NAMALWA (cell line): ENCODE data around the gene RAB32.

Experiments
- DNase-seq: peaks from one replicate; pipeline ENCODE4 v3.0.0-alpha.2; 2015; ENCODE audit warnings: low spot score

RAB32 gene

GRCh38 chr6:146583966-146584365 lies 40.3 kb downstream of the RAB32 start:
- no peak for DNase-seq

GRCh38 chr6:146587459-146587858 lies 43.8 kb downstream of the RAB32 start:
- DNase-seq: no peak

- no peak for DNase-seq
Observed at GRCh38 chr6:146590492-146590891, 46.9 kb downstream of the RAB32 start.

- no peak for DNase-seq
Observed at GRCh38 chr6:146592451-146592850, 48.8 kb downstream of the RAB32 start.

GRCh38 chr6:146593986-146594385 lies 50.4 kb downstream of the RAB32 start:
- DNase-seq: no peak

GRCh38 chr6:146594495-146594894 lies 50.9 kb downstream of the RAB32 start:
- no peak for DNase-seq

- peak; percentile 25 for DNase-seq
Observed at GRCh38 chr6:146595972-146596731, 52.5 kb downstream of the RAB32 start.

DNA sequence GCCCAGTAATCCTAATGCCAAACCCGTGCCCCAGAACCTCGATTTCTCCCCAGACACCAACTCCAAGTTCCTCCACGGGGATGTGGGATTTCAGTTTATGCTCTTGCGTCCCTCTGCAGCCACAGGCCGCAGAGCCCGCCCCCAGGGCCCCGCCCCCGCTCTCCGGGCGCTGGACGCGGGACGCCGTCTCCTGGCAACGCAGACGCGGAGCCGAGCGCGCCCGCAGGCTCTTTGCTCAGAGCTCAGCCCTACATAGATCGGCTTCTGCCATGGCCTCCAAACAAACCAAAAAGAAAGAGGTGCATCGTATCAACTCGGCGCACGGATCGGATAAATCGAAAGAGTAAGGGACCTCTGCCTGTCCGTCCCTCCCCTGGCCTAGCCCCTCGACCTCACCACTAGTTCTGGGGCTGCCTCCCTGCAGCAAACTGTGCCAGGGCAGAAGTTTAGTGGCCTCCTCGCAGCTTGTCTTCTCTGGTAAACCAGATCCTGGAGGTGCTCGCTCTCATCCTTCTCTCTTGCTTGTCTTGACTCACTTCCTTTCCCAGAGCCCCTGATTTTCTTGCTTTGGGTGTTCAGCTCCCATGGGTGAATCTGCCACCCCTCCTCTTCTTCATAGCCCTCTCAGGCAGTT lies 55.3 kb downstream of the RAB32 start, which contains the start of gene ADGB:
TSS of gene ADGB (plus strand) at position 201 of the 634 bp plus-strand sequence. CDS start at position 270, 69 bp downstream.
- DNase-seq: no peak

DNA sequence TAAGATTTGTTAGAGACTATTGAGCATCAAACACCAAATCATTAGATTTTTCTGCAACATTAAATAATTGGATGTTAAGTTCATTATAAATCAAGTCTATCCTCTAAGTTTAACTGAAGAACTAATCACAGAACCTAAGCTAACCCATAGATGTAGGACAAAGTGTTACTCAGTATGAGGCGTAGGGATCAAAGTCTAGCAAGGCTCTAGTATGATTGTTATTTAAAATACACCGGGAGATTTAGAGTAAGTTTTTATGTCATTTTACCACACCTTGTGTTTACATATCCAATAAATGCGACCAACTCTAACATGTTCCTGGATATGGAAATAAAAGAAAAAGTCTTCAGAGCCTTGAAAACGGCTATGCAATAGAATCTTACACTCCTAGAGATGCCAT lies 57.7 kb downstream of the RAB32 start:
- DNase-seq: no peak

DNA sequence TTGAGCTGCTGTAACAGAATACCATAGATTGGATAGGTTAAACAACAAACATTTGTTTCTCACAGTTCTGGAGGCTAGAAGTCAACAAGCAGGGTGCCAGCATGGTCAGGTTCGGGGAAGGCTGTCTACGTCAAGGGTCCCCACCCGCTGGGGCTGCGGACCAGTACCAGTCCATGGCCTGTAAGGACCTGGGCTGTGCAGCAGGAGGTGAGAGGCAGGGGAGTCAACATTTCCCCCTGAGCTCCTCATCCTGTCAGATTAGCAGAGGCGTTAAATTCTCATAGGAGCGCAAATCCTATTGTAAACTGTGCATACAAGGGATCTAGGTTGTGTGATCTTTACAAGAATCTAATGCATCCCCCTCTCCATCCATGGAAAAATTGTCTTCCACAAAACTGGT lies 58.9 kb downstream of the RAB32 start:
- DNase-seq: no peak
